CD4-positive, alpha-beta T cell treated with Interleukin-2 at 100 ng/mL for 4 hours (primary cell): ENCODE results near the gene TPM3.
"Not testable (repeated sequence)": the region's sequence is repeated elsewhere in the genome, so short reads cannot be mapped to it uniquely, and the experiment has no call there.

Experiments used
- DNase-seq: peaks from one replicate; pipeline ENCODE4 v3.0.0-alpha.2; 2020; ENCODE audit warnings: low spot score

Gene TPM3

GRCh38 chr1:154191990-154192461 is at the start of gene TPM3:
TPM3 (minus strand) TSS chr1:154192100; CDS start chr1:154192018, 82 bp downstream.
- no peak for DNase-seq

GRCh38 chr1:154240294-154240833 is 48.5 kb upstream of the TPM3 start:
- no peak for DNase-seq

- DNase-seq, result no peak
These were observed 47.6 kb upstream of the TPM3 start for GRCh38 chr1:154239491-154239890.

- DNase-seq, result no peak
These were observed 46.1 kb upstream of the TPM3 start for GRCh38 chr1:154237880-154238506.

GRCh38 chr1:154237435-154237834 is 45.5 kb upstream of the TPM3 start:
- DNase-seq, result no peak

GRCh38 chr1:154236855-154237254 is 45.0 kb upstream of the TPM3 start:
- no peak for DNase-seq

- not testable (repeated sequence) for DNase-seq
These were observed 41.2 kb upstream of the TPM3 start for GRCh38 chr1:154233127-154233526.

- DNase-seq, result not testable (repeated sequence)
These were observed 39.2 kb upstream of the TPM3 start for GRCh38 chr1:154231112-154231511.

- no peak for DNase-seq
These were observed 33.5 kb upstream of the TPM3 start for GRCh38 chr1:154225370-154225769.

- no peak for DNase-seq
These were observed 31.7 kb upstream of the TPM3 start for GRCh38 chr1:154223621-154224020.

- DNase-seq, result no peak
These were observed 31.0 kb upstream of the TPM3 start for GRCh38 chr1:154222918-154223317.

GRCh38 chr1:154222518-154222917 is 30.6 kb upstream of the TPM3 start:
- DNase-seq, result no peak

GRCh38 chr1:154221278-154222001 is 29.5 kb upstream of the TPM3 start:
- DNase-seq, result peak; percentile 63

GRCh38 chr1:154220970-154221277 is 29.0 kb upstream of the TPM3 start:
- DNase-seq, result no peak

GRCh38 chr1:154220071-154220969 is 28.4 kb upstream of the TPM3 start, which contains the start of gene UBAP2L:
UBAP2L (plus strand) TSS chr1:154220955; CDS start chr1:154225124, 4,169 bp downstream.
- DNase-seq, result peak; percentile 98

- no peak for DNase-seq
These were observed 27.6 kb upstream of the TPM3 start for GRCh38 chr1:154219541-154219940.

GRCh38 chr1:154218545-154218944 is 26.6 kb upstream of the TPM3 start:
- DNase-seq, result no peak

- DNase-seq, result no peak
These were observed 21.4 kb upstream of the TPM3 start for GRCh38 chr1:154213274-154213673.

- no peak for DNase-seq
These were observed 20.2 kb upstream of the TPM3 start for GRCh38 chr1:154212083-154212482.

- DNase-seq, result no peak
These were observed 16.9 kb upstream of the TPM3 start for GRCh38 chr1:154208677-154209388.

GRCh38 chr1:154207262-154207661 is 15.4 kb upstream of the TPM3 start:
- no peak for DNase-seq

GRCh38 chr1:154206196-154206595 is 14.3 kb upstream of the TPM3 start, which contains the start of gene CFAP141:
CFAP141 (minus strand) TSS chr1:154206333; CDS start chr1:154206307, 26 bp downstream.
- DNase-seq, result peak; percentile 37
